ENCODE results near the gene GTF2F1. TPM values are rescaled to one million over a fixed set of nuclear protein-coding genes. Genes with fewer than 3 reads are reported as not detected.
"Not testable (repeated sequence)": the region's sequence is repeated elsewhere in the genome, so short reads cannot be mapped to it uniquely, and the experiment has no call there.

The GTF2F1 gene
- total RNA-seq, 2 experiments from 2014 or later: 67.0 to 70.9 TPM

- ChIA-PET POLR2A (no interaction called here), CTCF (interaction anchor here (0.6 kb wide), 1 partner anchor 245 kb away, joined by 3 read pairs; no protein-coding TSS in a partner anchor)
- H3K27me3 Mint-ChIP-seq: no peaks in the 10 kb centered on the region
- no peak overlapping the region for H3K4me3 Mint-ChIP-seq
- peaks cover 3% of the 10 kb centered on the region for H3K36me3 Mint-ChIP-seq
- intact Hi-C loops (cut with micrococcal nuclease): loop anchor here (5.0 to 10.0 kb wide), 2 partner anchors 360 to 487 kb away; partner anchors contain the start of genes GPR108 and TRIP10
- H3K9me3 Mint-ChIP-seq: no peaks in the 10 kb centered on the region
- H3K27ac Mint-ChIP-seq: no peak overlapping the region
- DNase-seq: no peak
- peaks cover 11% of the 10 kb centered on the region for H3K4me1 Mint-ChIP-seq (ENCODE audit: low read depth)
Observed at GRCh38 chr19:6374711-6375410, 18.1 kb downstream of the GTF2F1 start.

GRCh38 chr19:6374161-6374709 lies 18.7 kb downstream of the GTF2F1 start:
- Mint-ChIP-seq H3K36me3 (no peaks in the 10 kb centered on the region), H3K4me3 (no peak overlapping the region), H3K27me3 (no peaks in the 10 kb centered on the region), H3K27ac (no peak overlapping the region), H3K4me1 (ENCODE audit: low read depth) (peaks cover 11% of the 10 kb centered on the region), H3K9me3 (no peaks in the 10 kb centered on the region)
- DNase-seq: no peak
- ChIA-PET POLR2A (no interaction called here), CTCF (interaction anchor here (0.6 to 1.8 kb wide), 2 partner anchors 245 to 489 kb away, joined by 3 to 7 read pairs; no protein-coding TSS in a partner anchor)
- intact Hi-C loops (cut with micrococcal nuclease): loop anchor here (5.0 to 10.0 kb wide), 2 partner anchors 361 to 488 kb away; partner anchors contain the start of genes GPR108 and TRIP10

GRCh38 chr19:6373813-6374108 lies 19.2 kb downstream of the GTF2F1 start:
- intact Hi-C loops (cut with micrococcal nuclease): loop anchor here (1.0 to 10.0 kb wide), 6 partner anchors 20 to 693 kb away; partner anchors contain the start of genes GPR108, GTF2F1, MICOS13 and TRIP10
- DNase-seq: no peak
- H3K36me3 Mint-ChIP-seq: no peaks in the 10 kb centered on the region
- peak overlapping the region; percentile 80 for H3K4me3 Mint-ChIP-seq
- no peaks in the 10 kb centered on the region for H3K9me3 Mint-ChIP-seq
- H3K27me3 Mint-ChIP-seq: no peaks in the 10 kb centered on the region
- peak overlapping the region; percentile 61 for H3K27ac Mint-ChIP-seq
- CTCF ChIA-PET: interaction anchor here (1.8 kb wide), 1 partner anchor 490 kb away, joined by 7 read pairs; no protein-coding TSS in a partner anchor
- POLR2A ChIA-PET: interaction anchor here (2.0 to 3.4 kb wide), 2 partner anchors 12 to 51 kb away, joined by 15 to 29 read pairs; partner anchors contain the start of genes CLPP and KHSRP
- peaks cover 11% of the 10 kb centered on the region for H3K4me1 Mint-ChIP-seq (ENCODE audit: low read depth)

- Mint-ChIP-seq H3K27ac (peak overlapping the region; percentile 88), H3K4me1 (ENCODE audit: low read depth) (peaks cover 11% of the 10 kb centered on the region), H3K9me3 (no peaks in the 10 kb centered on the region), H3K36me3 (peaks cover 2% of the 10 kb centered on the region), H3K27me3 (no peaks in the 10 kb centered on the region), H3K4me3 (peak overlapping the region; percentile 80)
- ChIA-PET POLR2A (interaction anchor here (0.9 to 3.4 kb wide), 4 partner anchors 11 to 108 kb away, joined by 3 to 29 read pairs (median 10); partner anchors contain the start of genes CLPP, DENND1C, GTF2F1 and KHSRP), CTCF (interaction anchor here (0.9 to 1.8 kb wide), 4 partner anchors 10 to 490 kb away, joined by 3 to 7 read pairs (median 4); partner anchors contain the start of gene DENND1C)
- peak; percentile 100 for DNase-seq
- intact Hi-C loops (cut with micrococcal nuclease): loop anchor here (1.0 to 10.0 kb wide), 6 partner anchors 20 to 693 kb away; partner anchors contain the start of genes GPR108, GTF2F1, MICOS13 and TRIP10
Observed at GRCh38 chr19:6373096-6373812, 19.7 kb downstream of the GTF2F1 start.

GRCh38 chr19:6372594-6373095 lies 20.3 kb downstream of the GTF2F1 start, which contains the start of gene ALKBH7:
Gene ALKBH7, plus strand, starts transcription at chr19:6372794. Its CDS starts 27 bp downstream, at chr19:6372821.
- H3K36me3 Mint-ChIP-seq: peaks cover 4% of the 10 kb centered on the region
- peak; percentile 98 for DNase-seq
- intact Hi-C loops (cut with micrococcal nuclease): loop anchor here (1.0 to 10.0 kb wide), 7 partner anchors 11 to 692 kb away; partner anchors contain the start of genes CLPP, GPR108, GTF2F1 and MICOS13
- H3K9me3 Mint-ChIP-seq: no peaks in the 10 kb centered on the region
- peak within 1 kb of the TSS; percentile 80 for H3K4me3 Mint-ChIP-seq
- H3K4me1 Mint-ChIP-seq (ENCODE audit: low read depth): peaks cover 11% of the 10 kb centered on the region
- POLR2A ChIA-PET: interaction anchor here (0.7 to 3.4 kb wide), 5 partner anchors 10 to 109 kb away, joined by 3 to 29 read pairs (median 4); partner anchors contain the start of genes CLPP, DENND1C, GTF2F1 and KHSRP
- CTCF ChIA-PET: interaction anchor here (0.9 to 1.8 kb wide), 6 partner anchors 9 to 491 kb away, joined by 3 to 7 read pairs (median 4); partner anchors contain the start of genes CLPP and DENND1C
- no peaks in the 10 kb centered on the region for H3K27me3 Mint-ChIP-seq
- peak within 1 kb of the TSS; percentile 88 for H3K27ac Mint-ChIP-seq

GRCh38 chr19:6364353-6364752 lies 28.6 kb downstream of the GTF2F1 start:
- no peak overlapping the region for H3K4me3 Mint-ChIP-seq
- CTCF ChIA-PET: no interaction called here
- POLR2A ChIA-PET: interaction anchor here (1.1 kb wide), 1 partner anchor 30 kb away, joined by 3 read pairs; no protein-coding TSS in a partner anchor
- peak overlapping the region; percentile 33 for H3K27ac Mint-ChIP-seq
- no peaks in the 10 kb centered on the region for H3K27me3 Mint-ChIP-seq
- H3K36me3 Mint-ChIP-seq: peaks cover 32% of the 10 kb centered on the region
- peaks cover 18% of the 10 kb centered on the region for H3K4me1 Mint-ChIP-seq (ENCODE audit: low read depth)
- H3K9me3 Mint-ChIP-seq: no peaks in the 10 kb centered on the region
- intact Hi-C loops (cut with micrococcal nuclease): no loop called here
- DNase-seq: no peak

GRCh38 chr19:6362351-6362801 lies 30.6 kb downstream of the GTF2F1 start:
- POLR2A ChIA-PET: interaction anchor here (2.4 to 3.4 kb wide), 2 partner anchors 10 to 62 kb away, joined by 8 to 29 read pairs; partner anchors contain the start of genes ALKBH7 and KHSRP
- Mint-ChIP-seq H3K9me3 (no peaks in the 10 kb centered on the region), H3K27me3 (no peaks in the 10 kb centered on the region), H3K36me3 (peaks cover 27% of the 10 kb centered on the region), H3K4me1 (ENCODE audit: low read depth) (peaks cover 18% of the 10 kb centered on the region), H3K4me3 (peak overlapping the region; percentile 98), H3K27ac (peak overlapping the region; percentile 95)
- DNase-seq: peak; percentile 60
- CTCF ChIA-PET: interaction anchor here (1.7 kb wide), 1 partner anchor 144 kb away, joined by 5 read pairs; no protein-coding TSS in a partner anchor
- intact Hi-C loops (cut with micrococcal nuclease): no loop called here

GRCh38 chr19:6362027-6362350 lies 31.0 kb downstream of the GTF2F1 start:
- H3K27ac Mint-ChIP-seq: peak overlapping the region; percentile 95
- no peaks in the 10 kb centered on the region for H3K27me3 Mint-ChIP-seq
- peak overlapping the region; percentile 98 for H3K4me3 Mint-ChIP-seq
- H3K36me3 Mint-ChIP-seq: peaks cover 26% of the 10 kb centered on the region
- H3K9me3 Mint-ChIP-seq: no peaks in the 10 kb centered on the region
- peaks cover 18% of the 10 kb centered on the region for H3K4me1 Mint-ChIP-seq (ENCODE audit: low read depth)
- ChIA-PET POLR2A (interaction anchor here (2.4 to 3.4 kb wide), 2 partner anchors 10 to 63 kb away, joined by 8 to 29 read pairs; partner anchors contain the start of genes ALKBH7 and KHSRP), CTCF (interaction anchor here (1.7 kb wide), 1 partner anchor 143 kb away, joined by 5 read pairs; no protein-coding TSS in a partner anchor)
- intact Hi-C loops (cut with micrococcal nuclease): no loop called here
- no peak for DNase-seq

GRCh38 chr19:6360857-6361216 lies 32.1 kb downstream of the GTF2F1 start:
- ChIA-PET POLR2A (interaction anchor here (0.7 to 3.4 kb wide), 3 partner anchors 11 to 112 kb away, joined by 3 to 29 read pairs (median 8); partner anchors contain the start of genes ALKBH7 and KHSRP), CTCF (interaction anchor here (1.0 to 1.7 kb wide), 5 partner anchors 12 to 412 kb away, joined by 3 to 5 read pairs (median 5); partner anchors contain the start of genes ALKBH7 and VAV1)
- peak overlapping the region; percentile 95 for H3K27ac Mint-ChIP-seq

GRCh38 chr19:6360445-6360844 lies 32.5 kb downstream of the GTF2F1 start:
- CTCF ChIA-PET: interaction anchor here (1.1 to 1.4 kb wide), 2 partner anchors 34 to 65 kb away, joined by 3 to 5 read pairs; no protein-coding TSS in a partner anchor
- H3K27me3 Mint-ChIP-seq; DNase-seq; H3K9me3 Mint-ChIP-seq; H3K4me3 Mint-ChIP-seq; H3K27ac Mint-ChIP-seq; intact Hi-C loops (cut with micrococcal nuclease): not testable (repeated sequence)
- Mint-ChIP-seq H3K4me1 (ENCODE audit: low read depth) (peaks cover 18% of the 10 kb centered on the region), H3K36me3 (peaks cover 18% of the 10 kb centered on the region)
- POLR2A ChIA-PET: interaction anchor here (2.4 to 3.4 kb wide), 2 partner anchors 12 to 64 kb away, joined by 8 to 29 read pairs; partner anchors contain the start of genes ALKBH7 and KHSRP

More at GRCh38 chr19:6360857-6361216, 32.1 kb downstream of the GTF2F1 start:
- Mint-ChIP-seq H3K36me3 (peaks cover 19% of the 10 kb centered on the region), H3K4me1 (ENCODE audit: low read depth) (peaks cover 18% of the 10 kb centered on the region), H3K4me3 (peak overlapping the region; percentile 98)
- intact Hi-C loops (cut with micrococcal nuclease): loop anchor here (1.0 kb wide), 3 partner anchors 11 to 64 kb away; partner anchors contain the start of genes ALKBH7 and GTF2F1
- DNase-seq, H3K9me3 Mint-ChIP-seq, H3K27me3 Mint-ChIP-seq: not testable (repeated sequence)

Data from activated CD4-positive, alpha-beta memory T cell treated with anti-CD3 and anti-CD28 coated beads for 36 hours (primary cell).